Measurements from ENCODE around the gene RDH13. TPM values are rescaled to one million over a fixed set of nuclear protein-coding genes. Genes with fewer than 3 reads are reported as not detected.
"Not testable (repeated sequence)": the region's sequence is repeated elsewhere in the genome, so short reads cannot be mapped to it uniquely, and the experiment has no call there.

Gene RDH13
- total and polyA plus RNA-seq, 9 donors = 7.2 to 16.7 (median 12.0) TPM

DNA sequence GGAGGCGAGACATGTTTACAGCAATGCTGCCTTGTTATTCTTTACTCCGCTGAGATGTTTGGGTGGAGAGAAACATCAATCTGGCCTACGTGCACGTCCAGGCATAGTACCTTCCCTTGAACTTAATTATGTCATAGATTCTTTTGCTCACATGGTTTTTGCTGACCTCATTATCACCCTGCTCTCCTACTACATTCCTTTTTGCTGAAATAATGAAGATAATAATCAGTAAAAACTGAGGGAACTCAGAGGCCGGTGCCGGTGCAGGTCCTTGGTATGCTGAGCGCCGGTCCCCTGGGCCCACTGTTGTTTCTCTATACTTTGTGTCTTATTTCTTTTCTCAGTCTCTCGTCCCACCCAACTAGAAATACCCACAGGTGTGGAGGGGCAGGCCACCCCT is 2.7 kb downstream of the RDH13 start:
- WGBS (ENCODE audit: insufficient coverage) = 67% methylated on average over 1 of the region's 9 CpGs
- H3K4me3 ChIP-seq (ENCODE audit: low read length); DNase-seq; H3K27me3 ChIP-seq (ENCODE audit: control insufficient read depth, insufficient read depth, low read length); H3K4me1 ChIP-seq (ENCODE audit: control insufficient read depth, insufficient read depth, low read length); H3K9me3 ChIP-seq (replicated peaks; ENCODE audit: control insufficient read depth, low read depth, low read length); H3K27ac ChIP-seq (ENCODE audit: low read length): not testable (repeated sequence)
- peaks cover 30% of the 10 kb centered on the region for H3K36me3 ChIP-seq (ENCODE audit: control insufficient read depth, insufficient read depth, low read length)

DNA sequence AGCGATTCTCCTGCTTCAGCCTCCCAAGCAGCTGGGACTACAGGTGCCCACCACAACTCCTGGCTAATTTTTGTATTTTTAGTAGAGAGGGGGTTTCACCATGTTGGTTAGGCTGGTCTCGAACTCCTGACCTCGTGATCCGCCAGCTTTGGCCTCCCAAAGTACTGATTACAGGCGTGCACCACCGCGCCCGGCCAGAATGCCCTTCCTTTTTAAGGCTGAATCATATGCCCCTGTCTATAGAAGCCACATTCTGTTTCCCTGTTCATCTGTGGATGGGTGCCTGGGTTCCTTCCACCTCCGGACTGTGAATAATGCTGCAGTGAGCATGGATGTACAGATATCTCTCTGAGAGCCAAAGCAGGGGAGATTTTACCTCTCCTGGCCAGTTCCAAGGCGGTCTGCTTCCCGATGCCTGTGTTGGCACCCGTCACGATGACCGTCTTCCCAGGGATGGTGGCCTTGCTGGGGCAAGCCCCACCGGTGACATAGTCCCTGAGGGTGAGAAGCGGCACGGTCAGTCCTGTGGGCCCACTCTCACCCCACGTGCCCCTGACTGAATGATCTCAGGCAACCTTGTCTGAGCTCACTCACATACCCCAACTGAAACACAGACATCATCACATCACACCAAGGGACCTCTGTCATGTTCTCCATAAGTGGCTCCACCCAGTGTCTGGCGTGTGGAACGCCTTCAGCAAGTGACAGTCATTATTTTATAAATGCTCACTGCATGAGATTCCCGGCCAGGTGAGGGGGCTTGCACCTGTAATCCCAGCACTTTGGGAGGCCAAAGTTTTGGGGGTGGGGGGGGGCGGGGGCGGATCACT is 4.0 kb downstream of the RDH13 start:
- no peaks in the 10 kb centered on the region for H3K9me3 ChIP-seq (replicated peaks; ENCODE audit: control insufficient read depth, low read depth, low read length)
- peaks cover 5% of the 10 kb centered on the region for H3K4me1 ChIP-seq (ENCODE audit: control insufficient read depth, insufficient read depth, low read length)
- 95% methylated on average over 15 of the region's 23 CpGs for WGBS (ENCODE audit: insufficient coverage)
- no peaks in the 10 kb centered on the region for H3K27me3 ChIP-seq (ENCODE audit: control insufficient read depth, insufficient read depth, low read length)
- DNase-seq = no peak
- no peak overlapping the region for H3K27ac ChIP-seq (ENCODE audit: low read length)
- H3K4me3 ChIP-seq (ENCODE audit: low read length) = no peak overlapping the region
- peaks cover 34% of the 10 kb centered on the region for H3K36me3 ChIP-seq (ENCODE audit: control insufficient read depth, insufficient read depth, low read length)

DNA sequence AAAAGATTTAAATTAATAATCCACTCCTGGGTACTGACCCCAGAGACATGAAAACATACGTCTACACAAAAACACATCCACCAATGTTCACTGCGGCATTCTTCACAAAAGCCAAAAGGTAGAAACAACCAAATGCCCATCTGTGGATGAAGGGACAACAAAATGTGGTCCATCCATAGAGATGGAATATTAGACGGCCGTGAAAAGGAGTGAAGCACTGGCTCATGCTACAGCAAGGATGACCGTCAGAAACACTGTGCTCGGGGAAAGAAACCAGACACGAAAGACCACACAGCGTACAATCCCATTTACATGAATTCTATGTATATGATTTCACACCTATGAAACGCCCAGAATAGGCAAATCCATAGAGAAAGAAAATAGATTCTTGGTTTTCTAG is 6.1 kb downstream of the RDH13 start:
- WGBS (ENCODE audit: insufficient coverage) = 100% methylated on average over 1 of the region's 9 CpGs

DNA sequence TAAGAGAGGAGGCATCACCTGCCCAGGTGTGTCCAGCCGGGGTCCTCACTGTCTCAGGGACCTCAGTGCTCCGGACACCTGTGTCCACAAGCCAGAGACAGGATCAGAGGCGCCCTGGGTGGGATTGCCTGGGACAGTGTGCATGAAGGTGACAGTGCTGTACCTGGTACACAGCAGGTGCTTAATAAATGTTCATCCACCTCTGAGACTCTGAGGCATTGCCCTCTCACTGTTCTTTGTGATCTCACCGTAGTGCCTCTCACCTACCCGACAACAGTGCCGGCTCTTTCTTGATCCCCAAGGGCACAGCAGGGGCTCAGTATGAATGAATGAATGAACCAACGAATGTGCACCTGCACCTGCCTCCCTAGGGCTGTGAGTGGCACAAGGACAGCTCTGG is 9.2 kb downstream of the RDH13 start:
- Histone ChIP-seq H3K4me3 (ENCODE audit: low read length) (no peak overlapping the region), H3K4me1 (ENCODE audit: control insufficient read depth, insufficient read depth, low read length) (no peaks in the 10 kb centered on the region), H3K27me3 (ENCODE audit: control insufficient read depth, insufficient read depth, low read length) (no peaks in the 10 kb centered on the region), H3K27ac (ENCODE audit: low read length) (no peak overlapping the region), H3K9me3 (replicated peaks; ENCODE audit: control insufficient read depth, low read depth, low read length) (no peaks in the 10 kb centered on the region), H3K36me3 (ENCODE audit: control insufficient read depth, insufficient read depth, low read length) (peaks cover 59% of the 10 kb centered on the region)
- no peak for DNase-seq
- WGBS (ENCODE audit: insufficient coverage) = 75% methylated on average over 7 of the region's 7 CpGs

More for the DNA sequence above, 6.1 kb downstream of the RDH13 start:
- DNase-seq = no peak
- Histone ChIP-seq H3K9me3 (replicated peaks; ENCODE audit: control insufficient read depth, low read depth, low read length) (no peaks in the 10 kb centered on the region), H3K27ac (ENCODE audit: low read length) (no peak overlapping the region), H3K27me3 (ENCODE audit: control insufficient read depth, insufficient read depth, low read length) (no peaks in the 10 kb centered on the region), H3K36me3 (ENCODE audit: control insufficient read depth, insufficient read depth, low read length) (peaks cover 48% of the 10 kb centered on the region), H3K4me1 (ENCODE audit: control insufficient read depth, insufficient read depth, low read length) (no peaks in the 10 kb centered on the region), H3K4me3 (ENCODE audit: low read length) (no peak overlapping the region)

DNA sequence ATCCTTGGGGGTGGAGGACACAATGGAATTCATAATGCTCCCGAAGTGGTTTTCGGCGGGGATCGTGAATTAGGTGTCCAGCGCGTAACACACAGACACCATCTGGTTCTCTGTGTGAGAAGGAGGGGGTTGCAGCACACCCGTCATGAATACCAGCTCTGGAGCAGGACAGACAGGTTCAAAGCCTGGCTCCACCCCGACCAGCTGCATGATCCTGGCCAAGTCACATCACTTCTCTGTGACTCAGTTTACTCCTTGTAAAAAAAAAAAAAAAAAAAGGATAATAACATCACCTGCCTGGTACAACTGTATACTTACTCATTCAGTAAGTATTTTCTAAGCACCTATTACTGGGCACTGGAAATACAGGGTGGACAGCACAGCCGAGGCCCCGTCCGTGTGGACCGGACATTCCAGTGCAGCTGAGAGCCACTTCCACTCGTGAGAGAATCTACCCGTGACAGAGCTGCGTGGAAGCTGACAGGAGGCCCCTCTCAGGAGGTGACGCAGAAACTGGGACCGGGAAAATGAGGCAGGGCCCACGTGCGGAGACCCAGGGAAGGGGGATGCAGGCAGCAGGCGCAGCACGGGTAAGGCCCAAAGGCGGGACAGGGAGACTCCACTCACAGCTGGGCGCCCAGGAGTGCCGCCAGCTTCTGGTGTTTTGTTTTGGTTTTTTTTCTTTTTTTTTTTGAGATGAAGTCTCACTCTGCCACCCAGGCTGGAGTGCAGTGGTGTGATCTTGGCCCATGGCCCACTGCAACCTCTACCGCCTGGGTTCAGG is 12.0 kb downstream of the RDH13 start:
- Histone ChIP-seq H3K4me1 (ENCODE audit: control insufficient read depth, insufficient read depth, low read length) (no peaks in the 10 kb centered on the region), H3K4me3 (ENCODE audit: low read length) (no peak overlapping the region), H3K9me3 (replicated peaks; ENCODE audit: control insufficient read depth, low read depth, low read length) (no peaks in the 10 kb centered on the region), H3K36me3 (ENCODE audit: control insufficient read depth, insufficient read depth, low read length) (peaks cover 55% of the 10 kb centered on the region), H3K27me3 (ENCODE audit: control insufficient read depth, insufficient read depth, low read length) (no peaks in the 10 kb centered on the region), H3K27ac (ENCODE audit: low read length) (no peak overlapping the region)
- DNase-seq = no peak
- 93% methylated on average over 19 of the region's 25 CpGs for WGBS (ENCODE audit: insufficient coverage)

DNA sequence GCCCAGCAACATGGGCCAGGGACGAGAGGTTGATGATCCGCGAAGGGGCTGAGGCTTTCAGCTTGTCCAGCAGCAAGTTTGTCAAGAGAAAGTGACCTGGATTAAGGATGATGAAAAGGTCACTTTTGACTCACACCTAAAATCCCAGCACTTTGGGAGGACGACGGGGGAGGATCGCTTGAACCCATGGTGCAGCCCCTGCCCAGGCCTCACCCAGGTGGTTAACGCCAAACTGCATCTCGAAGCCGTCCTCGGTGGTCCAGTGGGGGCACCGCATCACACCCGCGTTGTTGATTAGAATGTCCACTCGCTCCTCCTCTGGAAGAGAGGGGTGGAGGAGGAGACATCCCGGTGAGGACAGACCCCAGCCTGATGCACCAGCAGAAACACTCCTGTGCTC is 14.5 kb downstream of the RDH13 start:
- no peak for DNase-seq
- 94% methylated on average over 14 of the region's 15 CpGs for WGBS (ENCODE audit: insufficient coverage)
- H3K4me1 ChIP-seq (ENCODE audit: control insufficient read depth, insufficient read depth, low read length) = no peaks in the 10 kb centered on the region
- peaks cover 54% of the 10 kb centered on the region for H3K36me3 ChIP-seq (ENCODE audit: control insufficient read depth, insufficient read depth, low read length)
- no peak overlapping the region for H3K4me3 ChIP-seq (ENCODE audit: low read length)
- no peak overlapping the region for H3K27ac ChIP-seq (ENCODE audit: low read length)
- no peaks in the 10 kb centered on the region for H3K9me3 ChIP-seq (replicated peaks; ENCODE audit: control insufficient read depth, low read depth, low read length)
- H3K27me3 ChIP-seq (ENCODE audit: control insufficient read depth, insufficient read depth, low read length) = no peaks in the 10 kb centered on the region

DNA sequence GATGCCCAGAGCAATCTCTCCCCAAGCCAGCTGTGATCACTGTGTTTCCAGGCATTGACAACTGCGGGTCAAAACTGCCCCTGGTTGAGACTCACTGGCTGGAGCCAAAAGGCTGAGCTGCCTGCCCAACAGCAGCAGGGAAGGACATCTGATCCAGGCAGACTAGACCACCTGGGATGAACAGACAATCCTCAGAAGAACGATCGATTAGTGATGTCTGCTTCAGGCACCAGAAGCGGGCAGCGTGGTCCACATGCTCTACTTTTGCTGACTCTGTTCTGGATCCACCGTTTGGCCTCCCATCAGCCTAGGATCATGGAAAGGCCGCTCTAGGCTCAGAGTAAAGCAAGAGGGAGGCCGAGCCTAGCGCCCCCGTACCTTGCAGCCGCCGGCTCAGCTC is 15.0 kb downstream of the RDH13 start:
- H3K27ac ChIP-seq (ENCODE audit: low read length) = no peak overlapping the region
- 94% methylated on average over 12 of the region's 12 CpGs for WGBS (ENCODE audit: insufficient coverage)
- DNase-seq = no peak
- H3K27me3 ChIP-seq (ENCODE audit: control insufficient read depth, insufficient read depth, low read length) = no peaks in the 10 kb centered on the region
- H3K4me1 ChIP-seq (ENCODE audit: control insufficient read depth, insufficient read depth, low read length) = no peaks in the 10 kb centered on the region
- peaks cover 49% of the 10 kb centered on the region for H3K36me3 ChIP-seq (ENCODE audit: control insufficient read depth, insufficient read depth, low read length)
- no peak overlapping the region for H3K4me3 ChIP-seq (ENCODE audit: low read length)
- no peaks in the 10 kb centered on the region for H3K9me3 ChIP-seq (replicated peaks; ENCODE audit: control insufficient read depth, low read depth, low read length)

DNA sequence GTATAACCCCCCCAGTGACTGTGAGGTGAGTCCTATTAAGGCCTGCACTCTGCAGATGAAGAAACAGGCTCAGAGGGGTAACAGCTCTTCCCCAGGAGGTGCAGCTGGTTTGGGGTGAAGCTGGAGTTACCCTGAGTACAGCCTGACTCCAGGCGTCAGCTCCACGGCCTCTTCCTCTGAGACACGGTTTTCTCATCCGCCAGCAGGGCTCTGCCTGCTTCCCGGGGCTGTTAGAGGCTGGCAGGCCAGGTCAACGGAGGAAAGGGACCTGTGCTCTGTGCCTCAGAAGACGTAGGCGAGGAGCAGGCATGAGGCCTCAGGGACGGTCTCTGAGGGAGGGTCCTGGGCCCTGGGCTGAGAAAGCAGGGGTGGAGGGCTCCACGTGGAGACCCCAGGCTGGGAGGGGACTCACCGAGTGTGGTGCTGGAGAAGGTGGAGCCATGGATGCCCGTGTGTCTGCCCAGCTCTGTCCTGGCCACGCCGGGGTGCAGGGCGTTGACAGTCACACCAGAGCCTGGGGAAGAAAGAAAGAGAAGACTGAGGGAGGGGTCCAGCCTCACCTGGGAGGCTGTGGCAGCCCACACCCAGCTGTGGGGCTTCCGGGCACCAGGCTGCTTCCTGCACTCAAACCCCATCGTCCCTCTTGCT is 15.8 kb downstream of the RDH13 start:
- no peaks in the 10 kb centered on the region for H3K27me3 ChIP-seq (ENCODE audit: control insufficient read depth, insufficient read depth, low read length)
- peaks cover 45% of the 10 kb centered on the region for H3K36me3 ChIP-seq (ENCODE audit: control insufficient read depth, insufficient read depth, low read length)
- DNase-seq = no peak
- WGBS (ENCODE audit: insufficient coverage) = 87% methylated on average over 15 of the region's 17 CpGs
- no peak overlapping the region for H3K27ac ChIP-seq (ENCODE audit: low read length)
- H3K9me3 ChIP-seq (replicated peaks; ENCODE audit: control insufficient read depth, low read depth, low read length) = no peaks in the 10 kb centered on the region
- no peak overlapping the region for H3K4me3 ChIP-seq (ENCODE audit: low read length)
- no peaks in the 10 kb centered on the region for H3K4me1 ChIP-seq (ENCODE audit: control insufficient read depth, insufficient read depth, low read length)

DNA sequence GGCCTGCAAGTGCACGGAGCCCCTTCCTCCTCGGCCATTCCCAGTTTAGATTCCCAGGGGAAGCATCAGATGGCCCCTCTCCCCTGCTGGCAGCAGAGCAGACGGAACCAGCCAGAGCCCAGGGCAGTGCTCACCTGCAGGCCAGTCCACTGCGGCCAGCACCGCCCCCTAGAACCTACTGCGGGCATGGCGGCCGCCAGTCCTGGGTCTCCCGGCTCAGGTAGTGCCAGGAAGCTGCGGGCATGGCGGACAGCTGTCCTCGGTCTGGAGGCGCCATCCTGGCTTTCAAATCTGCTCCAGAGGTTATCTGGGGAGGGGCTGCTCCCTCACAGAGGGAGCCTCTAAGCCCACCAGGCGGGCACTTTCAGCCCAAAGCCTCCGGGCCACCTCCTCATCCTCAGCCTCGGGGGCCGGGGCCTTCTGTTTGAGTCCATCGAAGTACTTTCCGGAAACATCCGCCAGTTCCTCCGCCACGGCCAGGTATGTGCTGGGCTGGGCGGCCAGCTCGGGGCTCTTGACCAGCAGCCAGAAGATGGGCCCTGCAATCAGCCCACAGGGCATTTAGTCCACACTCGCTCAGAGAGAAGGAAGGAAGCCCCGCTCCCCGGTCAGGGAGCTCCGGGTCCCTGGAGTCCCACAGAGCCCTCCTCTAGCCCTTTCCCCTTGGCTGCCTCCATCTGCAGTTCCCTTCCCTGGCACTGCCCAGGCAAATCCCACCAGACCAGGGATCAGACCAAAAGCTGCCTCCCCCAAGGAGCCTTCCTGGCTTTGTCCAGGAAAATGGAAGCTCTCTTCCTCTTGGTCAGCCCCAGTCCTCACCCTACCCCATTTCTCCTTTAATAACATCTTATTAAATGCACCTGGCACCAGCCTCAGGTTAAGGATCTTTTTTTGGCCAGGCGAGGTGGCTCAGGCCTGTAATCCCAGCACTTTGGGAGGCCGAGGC is 17.9 kb downstream of the RDH13 start:
- no peaks in the 10 kb centered on the region for H3K27me3 ChIP-seq (ENCODE audit: control insufficient read depth, insufficient read depth, low read length)
- H3K9me3 ChIP-seq (replicated peaks; ENCODE audit: control insufficient read depth, low read depth, low read length) = no peaks in the 10 kb centered on the region
- no peak for DNase-seq
- no peak overlapping the region for H3K27ac ChIP-seq (ENCODE audit: low read length)
- no peaks in the 10 kb centered on the region for H3K4me1 ChIP-seq (ENCODE audit: control insufficient read depth, insufficient read depth, low read length)
- 91% methylated on average over 24 of the region's 30 CpGs for WGBS (ENCODE audit: insufficient coverage)
- peaks cover 34% of the 10 kb centered on the region for H3K36me3 ChIP-seq (ENCODE audit: control insufficient read depth, insufficient read depth, low read length)
- no peak overlapping the region for H3K4me3 ChIP-seq (ENCODE audit: low read length)
